Measurements from ENCODE around the gene VOPP1.

VOPP1 gene

GRCh38 chr7:55576753-55577152 is 4.5 kb upstream of the VOPP1 start:
- no peak for DNase-seq

- DNase-seq = no peak
Measured at GRCh38 chr7:55575733-55576132, 3.4 kb upstream of the VOPP1 start.

GRCh38 chr7:55575098-55575497 is 2.8 kb upstream of the VOPP1 start:
- DNase-seq = no peak

GRCh38 chr7:55574051-55574717 is 1.9 kb upstream of the VOPP1 start:
- DNase-seq = no peak

GRCh38 chr7:55573234-55573900 is 1.1 kb upstream of the VOPP1 start:
- DNase-seq = peak; percentile 51 to 60

- peak; percentile 28 to 78 for DNase-seq
Measured at GRCh38 chr7:55571511-55572377, 558 bp downstream of the VOPP1 start.

- no peak for DNase-seq
Measured at GRCh38 chr7:55570939-55571338, 1.4 kb downstream of the VOPP1 start.

GRCh38 chr7:55570218-55570873 is 2.0 kb downstream of the VOPP1 start:
- no peak for DNase-seq

GRCh38 chr7:55569797-55570196 is 2.5 kb downstream of the VOPP1 start:
- DNase-seq = peak; percentile 34 to 63

- peak; percentile 48 to 77 for DNase-seq
Measured at GRCh38 chr7:55569269-55569663, 3.0 kb downstream of the VOPP1 start.

- DNase-seq = no peak
Measured at GRCh38 chr7:55568613-55569268, 3.6 kb downstream of the VOPP1 start.

GRCh38 chr7:55567571-55567970 is 4.7 kb downstream of the VOPP1 start:
- DNase-seq = no peak

- DNase-seq = peak; percentile 47 to 58
Measured at GRCh38 chr7:55565681-55566080, 6.6 kb downstream of the VOPP1 start.

- DNase-seq = no peak
Measured at GRCh38 chr7:55563596-55564325, 8.5 kb downstream of the VOPP1 start.

GRCh38 chr7:55561690-55562089 is 10.6 kb downstream of the VOPP1 start:
- DNase-seq = no peak

GRCh38 chr7:55558962-55559920 is 13.1 kb downstream of the VOPP1 start:
- DNase-seq = no peak

- DNase-seq = peak; percentile 84 to 85
Measured at GRCh38 chr7:55557666-55558188, 14.6 kb downstream of the VOPP1 start.

GRCh38 chr7:55556492-55556891 is 15.8 kb downstream of the VOPP1 start:
- DNase-seq = no peak

GRCh38 chr7:55556031-55556430 is 16.3 kb downstream of the VOPP1 start:
- no peak for DNase-seq

GRCh38 chr7:55555160-55555559 is 17.1 kb downstream of the VOPP1 start:
- no peak for DNase-seq

All from NCI-H526 (cell line).